H9 (cell line): ENCODE data around the gene SYF2. TPM values are rescaled to one million over a fixed set of nuclear protein-coding genes. Genes with fewer than 3 reads are reported as not detected.

Source experiments
- DNase-seq: peaks from one replicate; pipeline ENCODE4 v3.0.0-alpha.2; 2017
- H2AFZ ChIP-seq: one replicate; pipeline ENCODE4 v1.6.1; 2013; ENCODE audit warnings: mild to moderate bottlenecking, low read length, control low read depth, moderate library complexity
- H2AK5ac ChIP-seq: 2 replicates; pipeline ENCODE4 v1.6.1; 2013; ENCODE audit warnings: low read length, control low read depth, mixed read lengths; ENCODE audit not compliant: insufficient read length
- H2BK120ac ChIP-seq: one replicate; pipeline ENCODE4 v1.6.1; 2013; ENCODE audit warnings: low read depth, mild to moderate bottlenecking, low read length, control low read depth, inconsistent platforms; ENCODE audit not compliant: poor library complexity, severe bottlenecking
- H2BK12ac ChIP-seq: 2 replicates; pipeline ENCODE4 v1.6.1; 2013; ENCODE audit warnings: low read length, control low read depth, mixed read lengths, low read depth; ENCODE audit not compliant: insufficient read length
- H2BK15ac ChIP-seq: 2 replicates; pipeline ENCODE4 v1.6.1; 2013; ENCODE audit warnings: low read depth, low read length, control low read depth
- H2BK20ac ChIP-seq: one replicate; pipeline ENCODE4 v1.6.1; 2013; ENCODE audit warnings: low read depth, mild to moderate bottlenecking, low read length, control low read depth, inconsistent platforms; ENCODE audit not compliant: poor library complexity, severe bottlenecking
- H2BK5ac ChIP-seq: 2 replicates; pipeline ENCODE4 v1.6.1; 2013; ENCODE audit warnings: low read length, control low read depth, mixed read lengths; ENCODE audit not compliant: insufficient read length
- H3K14ac ChIP-seq: 2 replicates; pipeline ENCODE4 v1.6.1; 2013; ENCODE audit warnings: low read length, control low read depth; ENCODE audit not compliant: insufficient read depth
- H3K18ac ChIP-seq: 2 replicates; pipeline ENCODE4 v1.6.1; 2013; ENCODE audit warnings: low read depth, mild to moderate bottlenecking, mixed read lengths, low read length, control low read depth; ENCODE audit not compliant: insufficient read length
- H3K23ac ChIP-seq: 2 replicates; pipeline ENCODE4 v1.6.1; 2013; ENCODE audit warnings: low read length, control low read depth, mixed read lengths, low read depth; ENCODE audit not compliant: insufficient read length
- H3K23me2 ChIP-seq: 2 replicates; pipeline ENCODE4 v1.6.1; 2013; ENCODE audit warnings: low read depth, mild to moderate bottlenecking, mixed read lengths, low read length, control low read depth; ENCODE audit not compliant: insufficient read length, poor library complexity, severe bottlenecking
- H3K27ac ChIP-seq: 2 replicates; pipeline ENCODE4 v1.5.1; 2013; ENCODE audit warnings: low read length, control low read depth, mixed read lengths, low read depth; ENCODE audit not compliant: insufficient read length
- H3K27me3 ChIP-seq: 2 replicates; pipeline ENCODE4 v1.6.1; 2013; ENCODE audit warnings: low read length, control low read depth, inconsistent platforms; ENCODE audit not compliant: insufficient read depth
- H3K4ac ChIP-seq: 2 replicates; pipeline ENCODE4 v1.6.1; 2013; ENCODE audit warnings: low read depth, mild to moderate bottlenecking, control low read depth, inconsistent platforms, low read length, moderate library complexity
- H3K4me1 ChIP-seq: 2 replicates; pipeline ENCODE4 v1.6.1; 2013; ENCODE audit warnings: low read length, control low read depth, inconsistent platforms; ENCODE audit not compliant: insufficient read depth
- H3K4me2 ChIP-seq: 2 replicates; pipeline ENCODE4 v1.6.1; 2013; ENCODE audit warnings: low read length, control low read depth, mixed read lengths; ENCODE audit not compliant: insufficient read length, insufficient read depth
- H3K56ac ChIP-seq: 2 replicates; pipeline ENCODE4 v1.6.1; 2013; ENCODE audit warnings: low read depth, mild to moderate bottlenecking, mixed read lengths, low read length, control low read depth; ENCODE audit not compliant: insufficient read length
- H3K79me1 ChIP-seq: 2 replicates; pipeline ENCODE4 v1.6.1; 2013; ENCODE audit warnings: low read depth, mild to moderate bottlenecking, moderate library complexity, low read length, control low read depth, inconsistent platforms; ENCODE audit not compliant: insufficient read depth, poor library complexity, severe bottlenecking
- H3K79me2 ChIP-seq: 2 replicates; pipeline ENCODE4 v1.6.1; 2013; ENCODE audit warnings: low read length, control low read depth, inconsistent platforms; ENCODE audit not compliant: insufficient read depth
- H3K9ac ChIP-seq: 2 replicates; pipeline ENCODE4 v1.6.1; 2013; ENCODE audit warnings: low read length, control low read depth, mixed read lengths; ENCODE audit not compliant: insufficient read length; ENCODE audit errors: extremely low read depth
- H3K9me3 ChIP-seq: one replicate; pipeline ENCODE4 v1.6.1; 2013; ENCODE audit warnings: low read depth, low read length, inconsistent platforms; ENCODE audit not compliant: control insufficient read depth
- H3T11ph ChIP-seq: one replicate; pipeline ENCODE4 v1.6.1; 2013; ENCODE audit warnings: mild to moderate bottlenecking, low read length, control low read depth, inconsistent platforms
- H4K20me1 ChIP-seq: one replicate; pipeline ENCODE4 v1.6.1; 2013; ENCODE audit not compliant: control insufficient read depth, insufficient read length, insufficient read depth
- H4K5ac ChIP-seq: 2 replicates; pipeline ENCODE4 v1.6.1; 2013; ENCODE audit warnings: low read depth, mild to moderate bottlenecking, mixed read lengths, low read length, control low read depth; ENCODE audit not compliant: insufficient read length
- H4K8ac ChIP-seq: replicated peaks from 2 replicates; pipeline ENCODE4 v1.6.1; 2013; ENCODE audit warnings: low read length, control low read depth, mixed read lengths, low read depth; ENCODE audit not compliant: insufficient read length
- H4K91ac ChIP-seq: 2 replicates; pipeline ENCODE4 v1.6.1; 2013; ENCODE audit warnings: low read depth, mild to moderate bottlenecking, moderate library complexity, mixed read lengths, low read length, control low read depth; ENCODE audit not compliant: insufficient read length
- H3K27ac Mint-ChIP-seq, 3 experiments: 2 replicates in 2 of 3; 3 replicates in 1 of 3; pipeline ENCODE4 v1.8.0; 2020 to 2021; ENCODE audit warnings: mixed read lengths in 3 of 3, mild to moderate bottlenecking in 1 of 3, moderate library complexity in 1 of 3
- H3K27me3 Mint-ChIP-seq: 2 replicates; pipeline ENCODE4 v1.8.0; 2021; ENCODE audit warnings: low read depth, mild to moderate bottlenecking, moderate library complexity, mixed read lengths
- H3K36me3 Mint-ChIP-seq, 3 experiments: 2 replicates in 2 of 3; 3 replicates in 1 of 3; pipeline ENCODE4 v1.8.0; 2020 to 2021; ENCODE audit warnings: low read depth in 3 of 3, mixed read lengths in 3 of 3; ENCODE audit not compliant: insufficient read depth in 1 of 3
- H3K4me1 Mint-ChIP-seq, 2 experiments: 2 replicates each; pipeline ENCODE4 v1.8.0; 2020; ENCODE audit warnings: mixed read lengths in 2 of 2
- H3K4me3 Mint-ChIP-seq, 2 experiments: 2 replicates in 1 of 2; 3 replicates in 1 of 2; pipeline ENCODE4 v1.8.0; 2020 to 2021; ENCODE audit warnings: mild to moderate bottlenecking in 2 of 2, mixed read lengths in 2 of 2, moderate library complexity in 1 of 2
- H3K9me3 Mint-ChIP-seq, 2 experiments: 2 replicates in 1 of 2; 3 replicates in 1 of 2; pipeline ENCODE4 v1.8.0; 2020; ENCODE audit warnings: mild to moderate bottlenecking in 2 of 2, mixed read lengths in 2 of 2, moderate library complexity in 1 of 2
- CTCF ChIP-seq: fragments of 200-600 bp; sonication (generic); conservative IDR thresholded peaks from 3 replicates; pipeline ENCODE4 v1.8.0; 2021; ENCODE audit warnings: antibody characterized with exemption, mild to moderate bottlenecking
- WGBS: extraction: QIAGEN DNeasy Blood & Tissue Kit; methylation state at CpG from one replicate; pipeline ENCODE4 v1.1.7; 2013; ENCODE audit warnings: missing lambda C conversion rate, low lambda C conversion rate, mixed read lengths; ENCODE audit not compliant: insufficient read length; ENCODE audit errors: extremely low coverage; 5-methylcytosine and 5-hydroxymethylcytosine counted together
- total RNA-seq: library from RNA; stranded (reverse); gene quantifications from 2 replicates; pipeline ENCODE4 v1.2.1, GENCODE V29; 2021

SYF2 gene
- total RNA-seq, 1 experiment from 2014 or later, result 36.5 TPM

- H4K5ac ChIP-seq, result no peak overlapping the region
- H3K9me3 Mint-ChIP-seq, result peaks cover 12 to 23% of the 10 kb centered on the region in 2 experiments
- H2AK5ac ChIP-seq, result no peak overlapping the region
- no CpG with 5 or more reads among the region's 3 CpGs for WGBS
- no peak overlapping the region for H3K18ac ChIP-seq
- no peak overlapping the region for H3K14ac ChIP-seq
- no peak overlapping the region for H3T11ph ChIP-seq
- H4K8ac ChIP-seq, result no peak overlapping the region
- H2BK12ac ChIP-seq, result no peak overlapping the region
- H3K4me3 Mint-ChIP-seq, result no peak overlapping the region
- no peak for DNase-seq
- no peak overlapping the region for H2BK15ac ChIP-seq
- no peak overlapping the region for H3K23ac ChIP-seq
- H3K4me1 ChIP-seq, result no peaks in the 10 kb centered on the region
- H3K4ac ChIP-seq, result no peak overlapping the region
- no peak for TF ChIP-seq CTCF
- no peaks in the 10 kb centered on the region for H4K20me1 ChIP-seq
- no peak overlapping the region for H3K9ac ChIP-seq
- H3K23me2 ChIP-seq, result no peaks in the 10 kb centered on the region
- H3K9me3 ChIP-seq, result no peaks in the 10 kb centered on the region
- no peak overlapping the region for H4K91ac ChIP-seq
- no peaks in the 10 kb centered on the region for H3K79me1 ChIP-seq
- H3K36me3 Mint-ChIP-seq, result peaks cover 0 to 10% (median 1%) of the 10 kb centered on the region in 3 experiments; a peak in 5 of 7 replicates
- no peak overlapping the region for H2BK5ac ChIP-seq
- H3K79me2 ChIP-seq, result no peaks in the 10 kb centered on the region
- peaks cover 4% of the 10 kb centered on the region in 2 experiments for H3K4me1 Mint-ChIP-seq
- H2AFZ ChIP-seq, result no peak overlapping the region
- no peak overlapping the region for H2BK20ac ChIP-seq
- H3K4me2 ChIP-seq, result no peak overlapping the region
- no peak overlapping the region for H3K27ac Mint-ChIP-seq
- H3K27me3 Mint-ChIP-seq, result peaks cover 3% of the 10 kb centered on the region; the same call in 1 of the 2 replicates
- no peak overlapping the region for H3K27ac ChIP-seq
- no peaks in the 10 kb centered on the region for H3K27me3 ChIP-seq
- H3K56ac ChIP-seq, result no peak overlapping the region
- H2BK120ac ChIP-seq, result no peak overlapping the region
Observed at GRCh38 chr1:25173809-25174340, 58.4 kb downstream of the SYF2 start.

Other genes starting within 250 kb of the SYF2 start
- gene RSRP1, start 15.0 kb upstream of the SYF2 start, total RNA-seq, result 51.9 and 55.1 TPM in 2 replicates
- 1.3 and 1.6 TPM in 2 replicates for gene RHD, start 40.0 kb upstream of the SYF2 start, total RNA-seq
- 94.2 and 95.9 TPM in 2 replicates for gene TMEM50A, start 105.8 kb upstream of the SYF2 start, total RNA-seq
- 0.26 and 0.90 TPM in 2 replicates for gene RHCE, start 188.3 kb upstream of the SYF2 start, total RNA-seq
- gene MACO1, start 198.4 kb upstream of the SYF2 start, total RNA-seq, result 15.6 and 16.3 TPM in 2 replicates